ENCODE results near the gene IHH. TPM values are rescaled to one million over a fixed set of nuclear protein-coding genes. Genes with fewer than 3 reads are reported as not detected.

The IHH gene
- total RNA-seq, 1 donor from 2014 or later, result not detected

GRCh38 chr2:219062081-219062480, 1.4 kb upstream of the IHH start:
- Mint-ChIP-seq H3K27me3 (ENCODE audit: insufficient read depth) (peaks cover 58% of the 10 kb centered on the region), H3K27ac (no peak overlapping the region)

GRCh38 chr2:219059725-219060682, 717 bp downstream of the IHH start:
- peaks cover 57% of the 10 kb centered on the region for H3K27me3 Mint-ChIP-seq (ENCODE audit: insufficient read depth)
- no peaks in the 10 kb centered on the region for H3K4me1 Mint-ChIP-seq (ENCODE audit: low read depth)
- intact Hi-C loops (cut with micrococcal nuclease), result loop anchor here (2.0 to 5.0 kb wide), 4 partner anchors 58 to 293 kb away; no protein-coding TSS in a partner anchor
- DNase-seq (ENCODE audit: low spot score), result no peak
- no peaks in the 10 kb centered on the region for H3K36me3 Mint-ChIP-seq (ENCODE audit: low read depth)
- H3K9me3 Mint-ChIP-seq, result no peaks in the 10 kb centered on the region
- no peak overlapping the region for H3K27ac Mint-ChIP-seq
- H3K4me3 Mint-ChIP-seq, result no peak overlapping the region

More at GRCh38 chr2:219062081-219062480, 1.4 kb upstream of the IHH start:
- no peak for DNase-seq (ENCODE audit: low spot score)
- Mint-ChIP-seq H3K4me3 (no peak overlapping the region), H3K36me3 (ENCODE audit: low read depth) (no peaks in the 10 kb centered on the region), H3K4me1 (ENCODE audit: low read depth) (no peaks in the 10 kb centered on the region), H3K9me3 (no peaks in the 10 kb centered on the region)
- intact Hi-C loops (cut with micrococcal nuclease), result loop anchor here (2.0 to 5.0 kb wide), 2 partner anchors 60 to 199 kb away; no protein-coding TSS in a partner anchor

DNA sequence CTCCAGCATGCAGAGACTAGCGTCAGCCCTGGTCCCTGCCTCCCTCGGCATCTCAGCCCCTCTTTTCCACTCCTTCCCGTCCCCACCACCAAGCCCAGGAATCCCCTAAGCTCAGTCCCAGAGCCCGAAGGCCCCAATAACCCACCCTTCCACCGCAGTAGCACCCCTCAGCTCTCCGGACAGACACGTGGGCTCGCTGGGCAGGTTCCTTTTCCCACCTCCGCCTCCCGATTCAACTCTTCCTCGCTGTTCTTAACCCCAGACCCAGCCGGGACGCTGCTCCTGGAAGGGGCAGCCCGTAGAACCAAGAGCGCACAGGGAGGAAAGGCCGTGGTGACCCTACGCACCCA, 1.4 kb downstream of the IHH start:
- H3K4me1 Mint-ChIP-seq (ENCODE audit: low read depth), result no peaks in the 10 kb centered on the region
- intact Hi-C loops (cut with micrococcal nuclease), result loop anchor here (2.0 kb wide), 3 partner anchors 79 to 293 kb away; no protein-coding TSS in a partner anchor
- H3K27ac Mint-ChIP-seq, result no peak overlapping the region

GRCh38 chr2:219058541-219059374, 2.0 kb downstream of the IHH start:
- Mint-ChIP-seq H3K27me3 (ENCODE audit: insufficient read depth) (peaks cover 58% of the 10 kb centered on the region), H3K4me3 (no peak overlapping the region), H3K4me1 (ENCODE audit: low read depth) (no peaks in the 10 kb centered on the region), H3K9me3 (no peaks in the 10 kb centered on the region), H3K36me3 (ENCODE audit: low read depth) (no peaks in the 10 kb centered on the region), H3K27ac (no peak overlapping the region)
- DNase-seq (ENCODE audit: low spot score), result no peak
- intact Hi-C loops (cut with micrococcal nuclease), result loop anchor here (1.0 to 2.0 kb wide), 5 partner anchors 61 to 294 kb away; no protein-coding TSS in a partner anchor

More for the DNA sequence above, 1.4 kb downstream of the IHH start:
- Mint-ChIP-seq H3K9me3 (no peaks in the 10 kb centered on the region), H3K4me3 (no peak overlapping the region), H3K36me3 (ENCODE audit: low read depth) (no peaks in the 10 kb centered on the region), H3K27me3 (ENCODE audit: insufficient read depth) (peaks cover 53% of the 10 kb centered on the region)
- no peak for DNase-seq (ENCODE audit: low spot score)

DNA sequence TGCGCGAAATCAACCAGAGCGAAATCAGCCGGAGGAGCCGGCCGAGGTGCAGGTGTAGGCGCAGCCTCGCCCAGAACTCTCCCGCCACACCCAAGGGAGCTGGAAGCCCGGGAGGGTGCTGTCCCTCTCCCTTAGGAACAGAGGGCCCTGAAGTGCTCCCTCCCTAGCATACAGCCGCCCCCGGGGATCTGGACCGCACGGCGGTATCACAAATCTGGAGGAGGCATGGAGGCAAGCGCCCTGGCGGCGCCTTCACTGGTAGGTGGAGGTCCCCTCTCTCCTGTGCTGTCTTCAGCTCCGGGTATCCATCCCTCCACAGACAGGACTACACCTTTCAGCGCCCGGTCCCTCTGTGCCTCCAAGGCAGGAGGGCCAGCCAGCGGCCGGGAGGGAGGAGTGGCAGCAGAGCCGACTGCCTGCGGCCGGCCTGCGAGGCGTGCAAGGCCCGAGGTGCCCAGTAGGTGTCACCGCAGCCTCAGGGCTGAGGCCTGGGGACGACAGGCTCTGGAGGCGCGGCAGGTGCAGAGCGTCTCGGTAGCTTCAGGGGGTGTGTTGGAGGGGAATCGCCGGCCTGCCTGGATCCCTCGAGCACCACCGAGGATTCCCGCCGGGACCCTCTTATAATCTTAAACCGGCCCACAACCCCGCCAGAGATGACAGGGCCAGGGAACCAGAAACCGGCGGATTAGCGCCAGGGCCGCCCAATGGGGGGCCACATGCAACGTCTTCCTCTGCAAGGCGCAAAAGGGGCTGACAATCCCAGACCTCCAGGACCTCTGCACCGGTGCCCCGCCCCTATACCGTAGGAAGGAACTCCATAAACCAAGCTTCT, 2.8 kb downstream of the IHH start:
- peak overlapping the region; percentile 30 for H3K4me3 Mint-ChIP-seq
- DNase-seq (ENCODE audit: low spot score), result peak; percentile 68
- H3K27ac Mint-ChIP-seq, result no peak overlapping the region
- no peaks in the 10 kb centered on the region for H3K9me3 Mint-ChIP-seq
- H3K36me3 Mint-ChIP-seq (ENCODE audit: low read depth), result no peaks in the 10 kb centered on the region
- intact Hi-C loops (cut with micrococcal nuclease), result loop anchor here (1.0 to 2.0 kb wide), 5 partner anchors 61 to 295 kb away; no protein-coding TSS in a partner anchor
- peaks cover 60% of the 10 kb centered on the region for H3K27me3 Mint-ChIP-seq (ENCODE audit: insufficient read depth)
- H3K4me1 Mint-ChIP-seq (ENCODE audit: low read depth), result no peaks in the 10 kb centered on the region

DNA sequence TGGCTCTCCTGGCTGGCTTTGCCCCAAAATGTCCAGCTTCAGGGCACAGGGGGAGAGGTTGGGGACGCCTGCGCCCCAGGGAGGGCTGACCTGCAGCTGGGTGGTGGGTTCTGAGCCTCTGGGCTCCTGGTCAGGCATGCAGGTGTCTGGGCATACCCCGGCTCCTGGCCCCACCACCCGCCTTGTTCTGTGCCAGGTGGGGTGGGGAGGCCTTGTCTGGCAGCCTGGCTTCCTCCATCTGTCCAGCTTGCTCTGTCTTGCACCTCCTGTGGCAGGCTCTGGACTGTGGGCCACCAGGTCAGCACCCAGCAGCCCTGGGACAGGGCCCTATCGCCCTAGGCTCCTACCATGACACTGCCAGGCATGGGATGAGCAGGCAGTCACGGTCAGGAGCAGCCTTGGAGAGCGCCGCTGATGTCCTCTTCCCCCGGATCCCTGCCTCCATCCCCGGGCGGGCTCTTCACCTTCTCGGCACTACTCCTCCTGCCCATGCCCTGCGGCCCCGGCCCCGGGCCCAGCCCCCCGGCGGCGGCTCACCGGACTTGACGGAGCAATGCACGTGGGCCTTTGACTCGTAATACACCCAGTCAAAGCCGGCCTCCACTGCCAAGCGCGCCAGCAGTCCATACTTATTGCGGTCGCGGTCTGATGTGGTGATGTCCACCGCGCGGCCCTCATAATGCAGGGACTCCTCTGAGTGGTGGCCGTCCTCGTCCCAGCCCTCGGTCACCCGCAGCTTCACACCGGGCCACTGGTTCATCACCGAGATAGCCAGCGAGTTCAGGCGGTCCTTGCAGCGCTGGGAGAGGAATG, 3.6 kb downstream of the IHH start:
- Mint-ChIP-seq H3K9me3 (no peaks in the 10 kb centered on the region), H3K4me1 (ENCODE audit: low read depth) (no peaks in the 10 kb centered on the region), H3K4me3 (no peak overlapping the region), H3K36me3 (ENCODE audit: low read depth) (no peaks in the 10 kb centered on the region), H3K27me3 (ENCODE audit: insufficient read depth) (peaks cover 56% of the 10 kb centered on the region), H3K27ac (no peak overlapping the region)
- intact Hi-C loops (cut with micrococcal nuclease), result no loop called here
- no peak for DNase-seq (ENCODE audit: low spot score)

- Mint-ChIP-seq H3K4me1 (ENCODE audit: low read depth) (no peaks in the 10 kb centered on the region), H3K4me3 (no peak overlapping the region), H3K27me3 (ENCODE audit: insufficient read depth) (peaks cover 48% of the 10 kb centered on the region), H3K9me3 (no peaks in the 10 kb centered on the region), H3K27ac (no peak overlapping the region), H3K36me3 (ENCODE audit: low read depth) (no peaks in the 10 kb centered on the region)
- intact Hi-C loops (cut with micrococcal nuclease), result no loop called here
- no peak for DNase-seq (ENCODE audit: low spot score)
Measured at GRCh38 chr2:219056176-219056895, 4.4 kb downstream of the IHH start.

DNA sequence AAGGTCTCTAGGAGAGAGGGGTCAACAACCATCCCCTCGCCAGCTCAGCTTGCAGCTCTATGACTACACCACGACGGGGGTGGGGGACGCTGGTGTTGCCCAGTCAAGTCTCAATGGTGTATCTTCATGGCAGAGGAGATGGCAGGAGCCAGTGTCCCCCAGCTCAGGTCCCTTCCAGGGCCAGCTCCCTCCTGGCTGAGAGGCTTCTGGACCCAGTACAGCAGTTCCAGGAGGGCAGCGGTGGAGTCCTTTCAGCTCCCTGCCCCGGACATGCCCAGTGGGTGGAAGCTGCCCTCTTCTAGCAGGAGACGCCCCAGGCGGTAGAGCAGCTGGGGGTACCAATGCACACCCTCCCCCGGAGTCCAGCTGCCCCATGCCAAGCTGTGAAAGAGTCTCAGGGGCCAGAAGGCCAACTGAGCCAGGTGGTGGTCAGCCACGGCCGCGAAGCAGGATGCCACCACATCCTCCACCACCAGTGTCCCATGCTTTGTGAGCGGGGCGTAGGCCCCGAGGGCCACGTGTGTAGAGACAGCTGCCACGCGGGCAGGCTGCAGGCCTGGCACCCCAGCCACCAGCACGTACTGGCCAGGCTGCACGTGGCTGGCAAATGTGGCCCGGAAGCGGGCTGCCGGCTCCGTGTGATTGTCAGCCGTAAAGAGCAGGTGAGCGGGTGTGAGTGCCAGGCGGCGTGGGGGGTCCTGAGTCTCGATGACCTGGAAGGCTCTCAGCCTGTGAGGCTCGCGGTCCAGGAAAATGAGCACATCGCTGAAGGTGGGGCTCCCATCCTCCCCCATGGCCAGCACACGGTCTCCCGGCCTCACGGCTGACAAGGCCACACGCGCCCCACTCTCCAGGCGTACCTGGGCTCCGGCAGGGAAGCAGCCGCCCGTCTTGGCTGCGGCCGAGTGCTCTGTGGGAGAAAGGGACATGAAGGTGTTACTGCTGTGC, 5.5 kb downstream of the IHH start:
- no peak for DNase-seq (ENCODE audit: low spot score)
- no peaks in the 10 kb centered on the region for H3K36me3 Mint-ChIP-seq (ENCODE audit: low read depth)
- no peak overlapping the region for H3K27ac Mint-ChIP-seq
- H3K9me3 Mint-ChIP-seq, result no peaks in the 10 kb centered on the region
- intact Hi-C loops (cut with micrococcal nuclease), result no loop called here
- H3K4me3 Mint-ChIP-seq, result no peak overlapping the region
- H3K27me3 Mint-ChIP-seq (ENCODE audit: insufficient read depth), result peaks cover 51% of the 10 kb centered on the region
- no peaks in the 10 kb centered on the region for H3K4me1 Mint-ChIP-seq (ENCODE audit: low read depth)

DNA sequence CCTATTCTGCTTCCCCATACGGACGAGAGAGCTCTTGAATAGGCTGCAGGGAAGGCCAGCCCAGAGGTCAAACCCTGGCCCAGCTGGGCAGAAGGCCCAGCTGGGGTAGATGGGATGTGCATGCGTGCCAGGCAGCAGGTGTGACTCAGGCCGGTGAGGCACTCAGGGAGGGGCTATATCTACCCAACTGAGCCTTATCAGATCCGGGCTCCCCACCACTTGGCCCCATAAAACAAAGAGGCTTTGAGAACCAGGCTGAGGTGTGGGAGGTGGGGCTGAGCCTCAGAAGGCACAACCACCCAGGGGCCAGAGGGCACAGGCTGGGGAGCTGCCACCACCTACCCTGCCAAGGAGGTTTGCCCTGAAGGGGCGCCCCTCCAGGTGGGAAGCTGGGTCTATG, 11.4 kb downstream of the IHH start:
- DNase-seq (ENCODE audit: low spot score), result no peak
- Mint-ChIP-seq H3K27ac (no peak overlapping the region), H3K9me3 (no peaks in the 10 kb centered on the region), H3K27me3 (ENCODE audit: insufficient read depth) (peaks cover 28% of the 10 kb centered on the region), H3K36me3 (ENCODE audit: low read depth) (no peaks in the 10 kb centered on the region), H3K4me3 (no peak overlapping the region), H3K4me1 (ENCODE audit: low read depth) (no peaks in the 10 kb centered on the region)
- intact Hi-C loops (cut with micrococcal nuclease), result no loop called here

DNA sequence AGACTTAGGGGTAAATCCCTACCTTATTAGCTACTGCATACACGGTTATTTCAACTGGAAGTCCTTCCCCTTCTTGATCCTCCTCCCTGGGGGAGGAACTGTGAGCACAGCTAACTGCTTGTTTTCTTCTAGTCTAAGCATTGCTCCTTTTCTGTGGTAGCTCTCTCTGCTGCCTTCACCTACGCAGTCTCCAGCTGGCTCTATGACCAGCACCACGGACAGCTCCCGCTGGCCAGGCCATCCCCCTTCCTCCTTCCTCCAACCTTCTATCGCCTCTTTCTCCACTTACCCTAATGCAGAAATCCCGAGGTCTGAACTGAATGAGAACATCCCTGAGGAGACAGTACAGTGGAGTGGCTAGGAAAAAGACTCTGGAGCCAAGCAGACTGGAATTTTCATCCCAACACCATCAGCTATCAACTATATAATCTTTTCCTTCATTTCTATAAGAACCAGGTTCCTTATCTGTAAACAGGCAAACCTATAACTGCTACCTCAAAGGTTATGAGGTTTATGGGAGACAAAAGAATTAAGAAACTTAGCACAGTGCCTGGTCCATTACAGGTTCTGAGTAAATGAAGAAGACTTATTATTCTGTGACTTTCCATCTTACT, 14.7 kb downstream of the IHH start:
- intact Hi-C loops (cut with micrococcal nuclease), result no loop called here
- no peak for DNase-seq (ENCODE audit: low spot score)

More for the DNA sequence above, 14.7 kb downstream of the IHH start:
- Mint-ChIP-seq H3K4me3 (no peak overlapping the region), H3K27me3 (ENCODE audit: insufficient read depth) (peaks cover 21% of the 10 kb centered on the region), H3K27ac (no peak overlapping the region), H3K4me1 (ENCODE audit: low read depth) (peaks cover 9% of the 10 kb centered on the region), H3K9me3 (no peaks in the 10 kb centered on the region), H3K36me3 (ENCODE audit: low read depth) (no peaks in the 10 kb centered on the region)
